ENCODE data around the gene GTF2F1. TPM values are rescaled to one million over a fixed set of nuclear protein-coding genes. Genes with fewer than 3 reads are reported as not detected.

GTF2F1 gene
- total and polyA plus RNA-seq, 4 donors = 7.4 to 24.4 (median 16.8) TPM

- no peak overlapping the region for H3K27ac ChIP-seq (ENCODE audit: low read depth in 1 of 2, low read length in 2 of 2)
Observed at GRCh38 chr19:6394831-6395230, 1.9 kb upstream of the GTF2F1 start.

GRCh38 chr19:6393983-6394412 is 1.0 kb upstream of the GTF2F1 start:
- Histone ChIP-seq H3K4me3 (ENCODE audit: low read depth in 1 of 3, low read length in 3 of 3) (peak overlapping the region; percentile 69 to 97 (median 93)), H3K9me3 (ENCODE audit: control insufficient read depth in 4 of 4, low read length in 3 of 4) (no peaks in the 10 kb centered on the region), H3K27me3 (ENCODE audit: control insufficient read depth in 4 of 4, insufficient read depth in 4 of 4, low read length in 3 of 4) (no peaks in the 10 kb centered on the region), H3K9ac (ENCODE audit: low read depth in 1 of 2, low read length in 2 of 2) (peak overlapping the region in 1 of 2 donors; percentile 54), H3K4me1 (ENCODE audit: control insufficient read depth in 4 of 4, insufficient read depth in 4 of 4, low read length in 3 of 4) (peaks cover 5 to 14% (median 11%) of the 10 kb centered on the region in 4 donors), H3K36me3 (ENCODE audit: control insufficient read depth in 4 of 4, insufficient read depth in 3 of 4, low read depth in 1 of 4, low read length in 3 of 4) (peaks cover 4 to 12% (median 6%) of the 10 kb centered on the region in 4 donors), H3K27ac (ENCODE audit: low read depth in 1 of 2, low read length in 2 of 2) (peak overlapping the region; percentile 86 to 87)
- no peak for DNase-seq (ENCODE audit: low spot score)
- 32% methylated on average over 14 of the region's 14 CpGs for WGBS
- TF ChIP-seq CTCF (IDR thresholded peaks at IDR 0.05; ENCODE audit: low read depth, low read length, missing input control) = no peak
- TF ChIP-seq FOXA1 (IDR thresholded peaks at IDR 0.05) = no peak
- no peak for TF ChIP-seq NR2F2 (IDR thresholded peaks at IDR 0.05)
- no peak for TF ChIP-seq JUND (IDR thresholded peaks at IDR 0.05)
- TF ChIP-seq ATF3 (IDR thresholded peaks at IDR 0.05) = no peak
- no peak for TF ChIP-seq RAD21 (IDR thresholded peaks at IDR 0.05)
- no peak for TF ChIP-seq SP1 (IDR thresholded peaks at IDR 0.05)
- no peak for TF ChIP-seq HNF4G (IDR thresholded peaks at IDR 0.05)
- TF ChIP-seq GABPA (IDR thresholded peaks at IDR 0.05 in 1 of 2, conservative IDR thresholded peaks at IDR 0.05 in 1 of 2) = no peak
- TF ChIP-seq YY1 (IDR thresholded peaks at IDR 0.05) = no peak
- no peak for TF ChIP-seq FOXA2 (IDR thresholded peaks at IDR 0.05)
- TF ChIP-seq REST (IDR thresholded peaks at IDR 0.05) = no peak
- no peak for TF ChIP-seq EGR1 (IDR thresholded peaks at IDR 0.05; ENCODE audit: low read depth in 2 of 2)
- TF ChIP-seq ZBTB33 (IDR thresholded peaks at IDR 0.05) = no peak
- no peak for TF ChIP-seq TAF1 (conservative IDR thresholded peaks at IDR 0.05)
- no peak for TF ChIP-seq MAX (IDR thresholded peaks at IDR 0.05)

More at GRCh38 chr19:6394831-6395230, 1.9 kb upstream of the GTF2F1 start:
- Histone ChIP-seq H3K4me1 (ENCODE audit: control insufficient read depth in 4 of 4, insufficient read depth in 4 of 4, low read length in 3 of 4) (peaks cover 5 to 14% (median 11%) of the 10 kb centered on the region in 4 donors), H3K9ac (ENCODE audit: low read depth in 1 of 2, low read length in 2 of 2) (no peak overlapping the region), H3K9me3 (ENCODE audit: control insufficient read depth in 4 of 4, low read length in 3 of 4) (no peaks in the 10 kb centered on the region), H3K4me3 (ENCODE audit: low read depth in 1 of 3, low read length in 3 of 3) (no peak overlapping the region), H3K36me3 (ENCODE audit: control insufficient read depth in 4 of 4, insufficient read depth in 3 of 4, low read depth in 1 of 4, low read length in 3 of 4) (peaks cover 0 to 6% (median under 1%) of the 10 kb centered on the region in 4 donors), H3K27me3 (ENCODE audit: control insufficient read depth in 4 of 4, insufficient read depth in 4 of 4, low read length in 3 of 4) (no peaks in the 10 kb centered on the region)
- TF ChIP-seq EGR1 (IDR thresholded peaks at IDR 0.05; ENCODE audit: low read depth in 2 of 2) (no peak), SP1 (IDR thresholded peaks at IDR 0.05) (no peak), FOXA1 (IDR thresholded peaks at IDR 0.05) (no peak)
- no peak for DNase-seq (ENCODE audit: low spot score)
- 98% methylated on average over 3 of the region's 3 CpGs for WGBS

Measured in liver (tissue), 9 donors.